IPS-15b (cell line): Measurements from ENCODE around the gene PSMD11.
"Not testable (repeated sequence)": the region's sequence is repeated elsewhere in the genome, so short reads cannot be mapped to it uniquely, and the experiment has no call there.

ENCODE experiments used
- H3K27me3 ChIP-seq: one replicate; pipeline ENCODE4 v1.6.1; 2013; ENCODE audit warnings: low read length; ENCODE audit not compliant: control insufficient read depth, insufficient read depth
- H3K36me3 ChIP-seq: one replicate; pipeline ENCODE4 v1.6.1; 2013; ENCODE audit warnings: low read length; ENCODE audit not compliant: control insufficient read depth, insufficient read depth
- H3K4me1 ChIP-seq: one replicate; pipeline ENCODE4 v1.6.1; 2013; ENCODE audit warnings: mild to moderate bottlenecking, low read length; ENCODE audit not compliant: control insufficient read depth, insufficient read depth
- H3K4me3 ChIP-seq: one replicate; pipeline ENCODE4 v1.5.1; 2013; ENCODE audit warnings: low read depth, low read length
- H3K9ac ChIP-seq: one replicate; pipeline ENCODE4 v1.6.1; 2013; ENCODE audit warnings: low read depth, mild to moderate bottlenecking, low read length
- H3K9me3 ChIP-seq: one replicate; pipeline ENCODE4 v1.6.1; 2013; ENCODE audit warnings: mild to moderate bottlenecking, low read length; ENCODE audit not compliant: control insufficient read depth, insufficient read depth

Gene PSMD11

GRCh38 chr17:32444301-32445073, at the start of gene PSMD11:
TSS of gene PSMD11 (plus strand) at chr17:32444510. CDS start at chr17:32444524, 14 bp downstream.
- Histone ChIP-seq H3K36me3 (peaks cover 3% of the 10 kb centered on the region), H3K4me1 (peaks cover 2% of the 10 kb centered on the region), H3K27me3 (peaks cover 7% of the 10 kb centered on the region), H3K9ac (peak within 1 kb of the TSS; percentile 72), H3K4me3 (peak within 1 kb of the TSS; percentile 87), H3K9me3 (no peaks in the 10 kb centered on the region)

- Histone ChIP-seq H3K4me3 (no peak overlapping the region), H3K27me3 (no peaks in the 10 kb centered on the region), H3K9ac (no peak overlapping the region), H3K9me3 (no peaks in the 10 kb centered on the region), H3K4me1 (no peaks in the 10 kb centered on the region), H3K36me3 (no peaks in the 10 kb centered on the region)
These were observed 48.0 kb upstream of the PSMD11 start for GRCh38 chr17:32396343-32396742.

GRCh38 chr17:32398946-32399345, 45.4 kb upstream of the PSMD11 start:
- no peaks in the 10 kb centered on the region for H3K27me3 ChIP-seq
- H3K4me3 ChIP-seq, result no peak overlapping the region
- H3K9me3 ChIP-seq, result no peaks in the 10 kb centered on the region
- H3K4me1 ChIP-seq, result no peaks in the 10 kb centered on the region
- H3K36me3 ChIP-seq, result no peaks in the 10 kb centered on the region
- H3K9ac ChIP-seq, result no peak overlapping the region

- H3K27me3 ChIP-seq, H3K9me3 ChIP-seq, H3K36me3 ChIP-seq, H3K9ac ChIP-seq, H3K4me1 ChIP-seq, H3K4me3 ChIP-seq: not testable (repeated sequence)
These were observed 34.2 kb upstream of the PSMD11 start for GRCh38 chr17:32410085-32410484.

GRCh38 chr17:32426894-32427293, 17.4 kb upstream of the PSMD11 start:
- no peaks in the 10 kb centered on the region for H3K4me1 ChIP-seq
- no peak overlapping the region for H3K9ac ChIP-seq
- H3K9me3 ChIP-seq, result no peaks in the 10 kb centered on the region
- no peak overlapping the region for H3K4me3 ChIP-seq
- no peaks in the 10 kb centered on the region for H3K36me3 ChIP-seq
- no peaks in the 10 kb centered on the region for H3K27me3 ChIP-seq

- Histone ChIP-seq H3K9me3 (no peaks in the 10 kb centered on the region), H3K4me3 (no peak overlapping the region), H3K9ac (no peak overlapping the region), H3K36me3 (no peaks in the 10 kb centered on the region), H3K27me3 (no peaks in the 10 kb centered on the region), H3K4me1 (no peaks in the 10 kb centered on the region)
These were observed 14.7 kb upstream of the PSMD11 start for GRCh38 chr17:32429598-32429997.

- H3K4me3 ChIP-seq, result no peak overlapping the region
- no peaks in the 10 kb centered on the region for H3K9me3 ChIP-seq
- H3K9ac ChIP-seq, result no peak overlapping the region
- H3K27me3 ChIP-seq, result peaks cover 7% of the 10 kb centered on the region
- peaks cover 2% of the 10 kb centered on the region for H3K4me1 ChIP-seq
- no peaks in the 10 kb centered on the region for H3K36me3 ChIP-seq
These were observed 3.6 kb upstream of the PSMD11 start for GRCh38 chr17:32440722-32441121.

- Histone ChIP-seq H3K9me3 (no peaks in the 10 kb centered on the region), H3K36me3 (no peaks in the 10 kb centered on the region), H3K27me3 (peaks cover 7% of the 10 kb centered on the region), H3K4me1 (peaks cover 2% of the 10 kb centered on the region), H3K4me3 (no peak overlapping the region), H3K9ac (no peak overlapping the region)
These were observed 2.4 kb upstream of the PSMD11 start for GRCh38 chr17:32441886-32442285.

GRCh38 chr17:32443827-32444300, 446 bp upstream of the PSMD11 start:
- no peaks in the 10 kb centered on the region for H3K9me3 ChIP-seq

GRCh38 chr17:32445074-32445415, 735 bp downstream of the PSMD11 start:
- Histone ChIP-seq H3K9me3 (no peaks in the 10 kb centered on the region), H3K27me3 (peaks cover 7% of the 10 kb centered on the region), H3K4me3 (peak overlapping the region; percentile 87), H3K4me1 (peaks cover 2% of the 10 kb centered on the region), H3K36me3 (peaks cover 5% of the 10 kb centered on the region), H3K9ac (peak overlapping the region; percentile 72)

More at GRCh38 chr17:32443827-32444300, 446 bp upstream of the PSMD11 start:
- Histone ChIP-seq H3K36me3 (peaks cover 3% of the 10 kb centered on the region), H3K9ac (no peak overlapping the region), H3K27me3 (peaks cover 7% of the 10 kb centered on the region), H3K4me3 (peak overlapping the region; percentile 70), H3K4me1 (peaks cover 2% of the 10 kb centered on the region)

- Histone ChIP-seq H3K9ac (peak overlapping the region; percentile 72), H3K36me3 (peaks cover 7% of the 10 kb centered on the region), H3K4me1 (peaks cover 2% of the 10 kb centered on the region)
These were observed 1.2 kb downstream of the PSMD11 start for GRCh38 chr17:32445497-32445896.

GRCh38 chr17:32445971-32446370, 1.7 kb downstream of the PSMD11 start:
- H3K4me3 ChIP-seq, result peak overlapping the region; percentile 87
- H3K4me1 ChIP-seq, result peaks cover 2% of the 10 kb centered on the region
- H3K27me3 ChIP-seq, result peaks cover 7% of the 10 kb centered on the region
- peaks cover 10% of the 10 kb centered on the region for H3K36me3 ChIP-seq
- no peaks in the 10 kb centered on the region for H3K9me3 ChIP-seq
- no peak overlapping the region for H3K9ac ChIP-seq

More at GRCh38 chr17:32445497-32445896, 1.2 kb downstream of the PSMD11 start:
- Histone ChIP-seq H3K27me3 (peaks cover 7% of the 10 kb centered on the region), H3K9me3 (no peaks in the 10 kb centered on the region), H3K4me3 (peak overlapping the region; percentile 87)
